ENCODE results near the gene PAX9.

GRCh38 chr14:36721877-36722276 lies 60.2 kb downstream of the PAX9 start:
- TF ChIP-seq CTCF (IDR thresholded peaks at IDR 0.05) (no peak), POLR2A (IDR thresholded peaks at IDR 0.05) (no peak)

Data from thyroid gland (tissue), 4 donors.